ENCODE results near the gene NOL8. TPM values are rescaled to one million over a fixed set of nuclear protein-coding genes. Genes with fewer than 3 reads are reported as not detected.

Gene NOL8
- total RNA-seq, 1 experiment from 2014 or later = 48.4 TPM

GRCh38 chr9:92279302-92279701 is 45.8 kb downstream of the NOL8 start:
- no peak overlapping the region for H2BK12ac ChIP-seq (ENCODE audit: insufficient read length, low read depth, low read length)
- no peaks in the 10 kb centered on the region for H4K20me1 ChIP-seq (ENCODE audit: control insufficient read depth, insufficient read depth, insufficient read length)

More at GRCh38 chr9:92279302-92279701, 45.8 kb downstream of the NOL8 start:
- H3K79me1 ChIP-seq (ENCODE audit: insufficient read depth, low read depth, low read length, poor library complexity, severe bottlenecking) = peaks cover 2% of the 10 kb centered on the region
- H3K36me3 Mint-ChIP-seq (ENCODE audit: insufficient read depth in 1 of 3, low read depth in 3 of 3) = peaks cover 38 to 96% (median 91%) of the 10 kb centered on the region in 3 experiments
- no peaks in the 10 kb centered on the region for H3K4me1 Mint-ChIP-seq
- H3K4me1 ChIP-seq (ENCODE audit: insufficient read depth, low read length) = no peaks in the 10 kb centered on the region
- no peak overlapping the region for H4K5ac ChIP-seq (ENCODE audit: insufficient read length, low read depth, low read length)
- no peak overlapping the region for H2AK5ac ChIP-seq (ENCODE audit: insufficient read length, low read length)
- DNase-seq = no peak
- no peak overlapping the region for H3K18ac ChIP-seq (ENCODE audit: insufficient read length, low read depth, low read length)
- H3K9me3 Mint-ChIP-seq = no peaks in the 10 kb centered on the region
- H2BK15ac ChIP-seq (ENCODE audit: low read depth, low read length) = no peak overlapping the region
- no peaks in the 10 kb centered on the region for H3K79me2 ChIP-seq (ENCODE audit: insufficient read depth, low read length)
- no peak overlapping the region for H3K56ac ChIP-seq (ENCODE audit: insufficient read length, low read depth, low read length)
- no peak overlapping the region for H3K23ac ChIP-seq (ENCODE audit: insufficient read length, low read depth, low read length)
- no peak overlapping the region for H3K4me2 ChIP-seq (ENCODE audit: insufficient read depth, insufficient read length, low read length)
- no peak overlapping the region for H3K27ac ChIP-seq (ENCODE audit: insufficient read length, low read depth, low read length)
- H3K14ac ChIP-seq (ENCODE audit: insufficient read depth, low read length) = no peak overlapping the region
- no peak overlapping the region for H3K9ac ChIP-seq (ENCODE audit: extremely low read depth, insufficient read length, low read length)
- no peaks in the 10 kb centered on the region for H3K9me3 ChIP-seq (ENCODE audit: control insufficient read depth, low read depth, low read length)
- no CpG with 5 or more reads among the region's 1 CpG for WGBS (ENCODE audit: extremely low coverage, insufficient read length, low lambda C conversion rate)
- no peak overlapping the region for H2BK120ac ChIP-seq (ENCODE audit: low read depth, low read length, poor library complexity, severe bottlenecking)
- no peaks in the 10 kb centered on the region for H3K27me3 Mint-ChIP-seq (ENCODE audit: low read depth)
- H2AFZ ChIP-seq (ENCODE audit: low read length) = no peak overlapping the region
- H3K27ac Mint-ChIP-seq = 0 out of 7 replicates have a peak overlapping the region, but pooled peaks of 1 of the 3 experiments have one; percentile 1
- no peak overlapping the region for H3K4me3 Mint-ChIP-seq
- no peak overlapping the region for H2BK20ac ChIP-seq (ENCODE audit: low read depth, low read length, poor library complexity, severe bottlenecking)
- no peaks in the 10 kb centered on the region for H3K23me2 ChIP-seq (ENCODE audit: insufficient read length, low read depth, low read length, poor library complexity, severe bottlenecking)
- H4K8ac ChIP-seq (replicated peaks; ENCODE audit: insufficient read length, low read depth, low read length) = no peak overlapping the region
- no peak overlapping the region for H4K91ac ChIP-seq (ENCODE audit: insufficient read length, low read depth, low read length)
- H3K4ac ChIP-seq (ENCODE audit: low read depth, low read length) = no peak overlapping the region
- no peaks in the 10 kb centered on the region for H3K27me3 ChIP-seq (ENCODE audit: insufficient read depth, low read length)
- H2BK5ac ChIP-seq (ENCODE audit: insufficient read length, low read length) = no peak overlapping the region
- no peak overlapping the region for H3T11ph ChIP-seq (ENCODE audit: low read length)
- no peak for TF ChIP-seq CTCF (conservative IDR thresholded peaks at IDR 0.05)

Measured in H9 (cell line).